Fibroblast of skin of abdomen (primary cell): Measurements from ENCODE around the gene TTR. TPM values are rescaled to one million over a fixed set of nuclear protein-coding genes. Genes with fewer than 3 reads are reported as not detected.

Experiments used
- DNase-seq: peaks from one replicate; pipeline ENCODE4 v3.0.0-alpha.2; 2013
- polyA plus RNA-seq, 2 experiments: library from polyadenylated mRNA; unstranded; fragments of 120-200 nt; gene quantifications; one replicate each; pipeline ENCODE4 v1.2.1, GENCODE V29; 2013; ENCODE audit not compliant: insufficient read length in 2 of 2

TTR gene
- 0.18 TPM for polyA plus RNA-seq (2013, experiment 1 of 2; ENCODE audit: insufficient read length)
- polyA plus RNA-seq (2013, experiment 2 of 2; ENCODE audit: insufficient read length), result not detected

- DNase-seq, result no peak
These were observed at the start of gene TTR for GRCh38 chr18:31591628-31592027. Gene TTR (plus strand): TSS chr18:31591877. CDS start chr18:31591903, 26 bp downstream.

GRCh38 chr18:31546476-31546875 lies 45.2 kb upstream of the TTR start:
- DNase-seq, result peak; percentile 10

DNA sequence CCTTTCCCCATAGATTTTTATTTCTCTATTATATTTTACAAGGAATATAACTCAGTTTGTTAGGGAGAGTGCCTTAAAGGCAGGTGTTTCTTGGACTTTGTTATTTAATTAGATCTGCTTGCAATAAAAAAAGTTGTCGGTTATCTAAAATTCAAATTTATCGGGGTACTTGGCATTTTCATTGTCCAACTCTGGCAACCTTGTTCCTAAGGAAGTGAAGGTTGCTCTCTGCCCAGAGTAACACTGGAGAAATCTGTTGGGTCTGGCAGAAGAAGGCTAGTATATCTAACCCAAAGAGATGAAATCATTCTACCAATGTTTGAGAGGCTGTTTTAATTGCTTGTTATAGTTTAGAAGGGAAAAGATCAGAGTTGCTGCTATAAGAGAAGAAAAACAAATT lies 42.8 kb upstream of the TTR start:
- DNase-seq, result no peak

- no peak for DNase-seq
These were observed 42.3 kb upstream of the TTR start for GRCh38 chr18:31549416-31549815.

- no peak for DNase-seq
These were observed 39.8 kb upstream of the TTR start for GRCh38 chr18:31551883-31552282.

- no peak for DNase-seq
These were observed 37.9 kb upstream of the TTR start for GRCh38 chr18:31553800-31554199.

DNA sequence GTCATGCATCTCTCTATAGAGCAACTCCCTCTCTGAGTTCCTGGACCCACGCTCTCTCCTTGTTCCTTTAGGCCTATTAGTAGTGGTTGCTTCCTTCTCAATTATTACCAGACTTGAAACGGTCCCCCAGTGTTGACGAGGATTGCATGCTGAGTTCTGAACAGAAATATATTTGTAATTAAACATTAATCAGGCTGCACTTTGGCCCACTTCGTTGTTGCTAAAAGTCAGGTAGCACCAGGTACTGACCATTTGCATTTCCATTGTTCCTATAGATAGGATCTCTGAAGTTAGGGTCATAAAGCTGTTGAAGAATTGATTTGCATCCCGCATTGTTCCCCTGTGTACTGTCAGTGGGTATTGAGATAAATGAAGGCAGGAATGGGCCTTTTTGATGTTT lies 36.9 kb upstream of the TTR start:
- no peak for DNase-seq

DNA sequence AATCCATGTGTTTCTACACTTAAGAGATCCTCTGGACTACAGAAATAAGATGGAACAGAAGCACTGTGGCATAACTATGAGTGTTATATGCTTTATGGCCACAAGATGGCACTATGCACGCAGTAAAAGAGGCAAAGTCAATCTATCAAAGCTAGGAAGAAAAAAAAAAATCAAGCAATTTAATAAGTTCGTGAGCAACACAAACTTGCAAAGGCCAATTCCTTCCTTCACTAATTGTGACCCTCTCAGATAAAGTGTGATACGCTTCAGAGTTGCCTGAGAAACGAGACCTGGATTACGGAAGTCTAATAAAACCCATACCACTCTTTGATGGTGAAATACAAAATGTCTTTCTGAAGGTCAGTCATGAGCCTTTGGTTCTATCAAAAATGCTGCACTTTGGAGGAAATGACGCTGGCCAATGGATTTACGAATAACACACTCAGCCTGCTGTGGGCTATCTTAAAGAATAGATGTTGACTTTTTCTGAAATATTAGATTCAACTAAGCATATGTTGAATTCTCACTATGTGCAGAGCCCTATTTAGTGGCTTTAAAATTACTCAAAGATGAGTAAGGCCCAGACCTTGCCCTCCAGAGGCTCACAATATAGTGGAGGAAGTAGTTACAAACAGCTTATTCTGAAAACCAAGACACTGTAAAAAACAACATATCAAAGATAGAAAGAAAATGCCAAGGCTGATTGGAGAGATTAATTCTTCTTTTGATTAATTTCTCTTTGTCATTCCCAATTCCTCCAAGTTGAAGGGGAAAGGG lies 35.5 kb upstream of the TTR start:
- peak; percentile 60 for DNase-seq

GRCh38 chr18:31557446-31557845 lies 34.2 kb upstream of the TTR start:
- DNase-seq, result no peak

DNA sequence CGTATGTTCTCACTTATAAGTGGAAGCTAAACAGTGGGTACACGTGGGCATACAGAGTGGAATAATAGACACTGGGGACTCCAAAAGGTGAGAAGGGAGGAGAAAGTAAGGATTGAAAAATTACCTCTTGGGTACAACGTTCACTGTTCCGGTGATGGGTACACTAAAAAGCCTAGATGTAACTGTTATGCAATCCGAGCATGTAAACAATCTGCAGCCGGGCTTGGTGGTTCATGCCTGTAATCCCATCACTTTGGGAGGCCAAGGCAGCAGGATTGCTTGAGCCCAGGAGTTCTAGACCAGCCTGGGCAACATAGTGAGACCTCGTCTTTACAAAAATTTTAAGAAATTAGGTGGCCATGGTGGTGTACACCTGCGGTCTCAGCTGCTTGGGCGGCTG lies 33.1 kb upstream of the TTR start:
- DNase-seq, result no peak

DNA sequence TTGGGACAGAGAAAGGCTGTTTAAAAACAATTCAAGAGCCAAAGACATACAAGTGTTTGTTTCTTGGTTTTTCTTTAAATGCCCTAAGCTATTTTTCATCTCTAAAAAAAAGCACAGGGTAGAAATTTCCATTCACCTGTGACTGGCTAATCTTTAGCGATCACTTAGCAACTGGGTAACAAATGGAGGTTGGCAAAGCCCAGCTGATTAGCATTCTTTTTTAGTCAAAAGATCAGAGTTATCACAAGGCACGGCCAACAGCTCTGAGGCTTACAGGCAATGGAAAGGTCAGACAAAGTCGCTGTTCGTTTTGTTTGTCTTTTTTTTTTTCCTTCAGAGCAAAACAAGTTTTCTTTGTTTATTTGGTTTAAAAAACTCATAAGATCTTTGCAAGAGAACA lies 29.0 kb upstream of the TTR start:
- no peak for DNase-seq

- no peak for DNase-seq
These were observed 27.9 kb upstream of the TTR start for GRCh38 chr18:31563778-31564177.

GRCh38 chr18:31565345-31565744 lies 26.3 kb upstream of the TTR start:
- DNase-seq, result no peak

GRCh38 chr18:31565782-31566512 lies 25.7 kb upstream of the TTR start:
- no peak for DNase-seq

GRCh38 chr18:31566576-31567306 lies 24.9 kb upstream of the TTR start:
- DNase-seq, result no peak

DNA sequence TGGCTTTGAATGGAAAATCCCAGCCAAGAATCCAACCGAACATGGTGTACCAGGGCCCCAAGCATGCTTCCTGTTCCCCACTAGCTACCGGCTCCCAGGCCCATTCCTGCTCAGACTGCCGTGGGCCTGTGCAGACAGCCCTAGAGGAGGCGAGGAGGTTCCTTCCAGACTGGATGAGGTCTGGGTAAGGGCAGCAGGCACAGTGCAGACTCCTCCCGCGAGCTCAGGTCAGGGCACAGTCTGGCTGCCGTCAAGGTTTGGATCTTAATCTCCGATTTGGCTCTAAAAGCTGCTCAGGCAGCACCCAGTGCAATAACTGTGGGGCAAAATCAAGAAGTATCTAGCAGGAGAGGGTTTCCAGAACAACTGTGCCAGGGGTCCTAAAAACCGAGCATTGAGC lies 19.3 kb upstream of the TTR start:
- no peak for DNase-seq

GRCh38 chr18:31573051-31573450 lies 18.6 kb upstream of the TTR start:
- no peak for DNase-seq

DNA sequence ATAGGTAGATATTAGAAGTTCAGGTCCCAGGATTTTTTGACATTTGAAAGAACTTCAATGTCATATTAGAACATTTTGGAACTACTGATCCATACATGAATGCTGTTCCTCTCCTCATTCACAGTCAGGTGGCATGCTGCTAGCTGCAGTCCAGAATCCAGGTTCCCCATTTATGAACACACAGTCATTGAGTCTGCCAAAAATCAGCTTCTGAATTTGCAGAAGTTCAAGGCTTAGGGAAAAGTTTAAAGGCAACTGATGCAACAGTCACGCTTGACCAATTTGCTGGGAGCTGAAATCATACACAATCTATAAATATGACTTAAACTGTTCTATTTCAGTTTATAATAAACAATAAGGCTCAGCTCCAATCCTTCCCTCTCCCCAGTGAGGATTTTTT lies 17.3 kb upstream of the TTR start:
- no peak for DNase-seq

GRCh38 chr18:31575515-31576257 lies 16.0 kb upstream of the TTR start:
- no peak for DNase-seq

DNA sequence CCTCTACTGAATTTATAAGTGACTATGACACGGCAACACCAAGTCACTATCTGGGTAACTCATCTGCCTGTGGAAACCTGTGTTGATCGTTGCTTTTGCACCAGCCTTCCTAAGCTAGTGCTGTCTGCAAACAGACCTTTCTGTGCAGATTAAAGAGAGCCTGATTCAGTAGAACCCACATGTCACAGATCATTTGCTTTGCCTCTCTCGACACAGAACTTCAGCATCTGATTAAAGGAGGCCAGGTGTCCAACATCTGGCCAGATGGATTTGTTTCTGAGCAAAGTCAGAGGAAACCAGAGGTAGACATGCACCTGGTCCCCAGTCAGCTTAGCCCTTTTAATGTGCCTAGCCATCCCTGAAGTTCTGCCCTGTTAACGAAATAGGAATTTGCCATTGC lies 15.0 kb upstream of the TTR start:
- no peak for DNase-seq

DNA sequence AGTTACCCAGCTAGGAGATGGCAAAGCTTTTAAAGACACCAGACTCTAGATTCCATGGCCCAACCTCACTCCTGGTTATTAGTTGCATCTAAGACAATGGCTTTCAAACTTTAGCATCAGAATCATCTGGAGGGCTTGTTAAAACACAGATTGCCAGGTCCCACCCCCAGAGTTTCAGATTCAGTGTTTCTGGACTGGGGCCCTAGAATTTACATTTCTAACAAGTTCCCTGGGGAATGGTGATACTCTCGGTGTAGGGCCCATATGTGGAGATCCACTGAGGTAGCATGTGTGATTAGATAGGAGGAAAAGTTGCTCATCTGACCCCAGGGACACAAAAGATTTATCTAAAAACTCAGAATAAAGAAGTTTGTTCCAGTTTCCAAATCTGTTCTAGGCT lies 14.5 kb upstream of the TTR start:
- DNase-seq, result no peak

DNA sequence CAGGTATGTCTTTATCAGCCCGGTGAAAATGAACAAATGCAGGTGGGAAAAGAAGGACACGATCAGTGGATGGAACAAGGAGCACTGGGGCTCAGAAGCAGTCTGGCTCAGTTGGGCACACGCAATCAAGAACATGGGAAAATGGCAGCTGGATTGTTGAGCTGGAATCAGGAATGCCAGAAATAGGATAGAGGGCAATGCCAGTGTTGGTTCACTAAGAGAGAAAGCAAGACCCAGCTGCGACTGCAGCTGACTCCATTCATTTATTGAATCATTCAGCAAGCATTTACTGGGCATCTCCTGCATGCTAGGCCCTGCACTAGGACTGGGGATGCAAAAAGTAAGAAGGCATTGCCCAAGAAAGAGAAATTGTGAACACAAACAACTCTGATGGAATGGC lies 13.6 kb upstream of the TTR start:
- no peak for DNase-seq

- DNase-seq, result no peak
These were observed 12.3 kb upstream of the TTR start for GRCh38 chr18:31579375-31579774.
